Parathyroid adenoma (tissue), 2 donors: ENCODE measurements around the gene NSMF.

Experiments
- H2AFZ ChIP-seq: fragments of 300-600 bp; sonication (generic); one replicate; pipeline ENCODE4 v1.7.0; 2017; ENCODE audit warnings: antibody characterized with exemption, mild to moderate bottlenecking
- H3K27ac ChIP-seq: fragments of 300-600 bp; sonication (generic); one replicate; pipeline ENCODE4 v1.7.0; 2017
- H3K27me3 ChIP-seq: fragments of 300-600 bp; sonication (generic); one replicate; pipeline ENCODE4 v1.7.0; 2017; ENCODE audit warnings: low read length; ENCODE audit not compliant: control insufficient read depth, insufficient read depth
- H3K36me3 ChIP-seq: fragments of 300-600 bp; sonication (generic); one replicate; pipeline ENCODE4 v1.7.0; 2017; ENCODE audit warnings: low read length; ENCODE audit not compliant: control insufficient read depth, insufficient read depth
- H3K4me1 ChIP-seq: fragments of 300-600 bp; sonication (generic); one replicate; pipeline ENCODE4 v1.7.0; 2017; ENCODE audit warnings: control low read depth
- H3K4me2 ChIP-seq: fragments of 300-600 bp; sonication (generic); one replicate; pipeline ENCODE4 v1.7.0; 2017; ENCODE audit warnings: low read length
- H3K4me3 ChIP-seq: fragments of 300-600 bp; sonication (generic); one replicate; pipeline ENCODE4 v1.7.0; 2017; ENCODE audit warnings: low read depth, low read length
- H3K79me2 ChIP-seq: fragments of 300-600 bp; sonication (generic); one replicate; pipeline ENCODE4 v1.7.0; 2017; ENCODE audit warnings: control low read depth
- H3K9ac ChIP-seq: fragments of 300-600 bp; sonication (generic); one replicate; pipeline ENCODE4 v1.7.0; 2017; ENCODE audit warnings: mild to moderate bottlenecking
- H3K9me3 ChIP-seq: fragments of 300-600 bp; sonication (generic); one replicate; pipeline ENCODE4 v1.7.0; 2017; ENCODE audit warnings: low read length; ENCODE audit not compliant: control insufficient read depth
- CTCF ChIP-seq: fragments of 300-600 bp; sonication (generic); IDR thresholded peaks from one replicate; pipeline ENCODE4 v1.7.0; 2017; ENCODE audit warnings: antibody characterized with exemption, mild to moderate bottlenecking
- donor health status: primary hyperparathyroidism.

The NSMF gene

GRCh38 chr9:137461316-137461662 lies 2.2 kb upstream of the NSMF start:
- H3K9ac ChIP-seq: no peak overlapping the region
- H3K4me2 ChIP-seq: no peak overlapping the region
- no peaks in the 10 kb centered on the region for H3K36me3 ChIP-seq
- TF ChIP-seq CTCF: no peak
- H3K4me3 ChIP-seq: no peak overlapping the region
- no peaks in the 10 kb centered on the region for H3K4me1 ChIP-seq
- H3K79me2 ChIP-seq: no peaks in the 10 kb centered on the region
- no peaks in the 10 kb centered on the region for H3K9me3 ChIP-seq
- no peak overlapping the region for H3K27ac ChIP-seq
- H2AFZ ChIP-seq: no peak overlapping the region
- H3K27me3 ChIP-seq: no peaks in the 10 kb centered on the region

- Histone ChIP-seq H3K9ac (no peak overlapping the region), H3K79me2 (no peaks in the 10 kb centered on the region), H3K36me3 (no peaks in the 10 kb centered on the region), H3K27me3 (no peaks in the 10 kb centered on the region), H3K4me3 (no peak overlapping the region), H3K4me1 (no peaks in the 10 kb centered on the region), H3K27ac (no peak overlapping the region), H3K4me2 (no peak overlapping the region), H3K9me3 (no peaks in the 10 kb centered on the region), H2AFZ (no peak overlapping the region)
- no peak for TF ChIP-seq CTCF
Observed at GRCh38 chr9:137460363-137461315, 1.5 kb upstream of the NSMF start.

GRCh38 chr9:137459601-137460362 lies 648 bp upstream of the NSMF start:
- Histone ChIP-seq H3K9me3 (no peaks in the 10 kb centered on the region), H2AFZ (peak overlapping the region; percentile 94), H3K4me1 (no peaks in the 10 kb centered on the region), H3K36me3 (no peaks in the 10 kb centered on the region), H3K4me2 (peak overlapping the region; percentile 82), H3K79me2 (no peaks in the 10 kb centered on the region), H3K4me3 (peak overlapping the region; percentile 56), H3K27ac (no peak overlapping the region), H3K27me3 (no peaks in the 10 kb centered on the region), H3K9ac (peak overlapping the region; percentile 11)
- TF ChIP-seq CTCF: no peak

GRCh38 chr9:137458194-137459151 lies 661 bp downstream of the NSMF start:
- peak overlapping the region; percentile 73 for H2AFZ ChIP-seq
- H3K9me3 ChIP-seq: no peaks in the 10 kb centered on the region
- H3K4me2 ChIP-seq: peak overlapping the region; percentile 91
- H3K27ac ChIP-seq: no peak overlapping the region
- no peaks in the 10 kb centered on the region for H3K4me1 ChIP-seq
- H3K79me2 ChIP-seq: no peaks in the 10 kb centered on the region
- no peak for TF ChIP-seq CTCF
- H3K27me3 ChIP-seq: no peaks in the 10 kb centered on the region
- H3K9ac ChIP-seq: no peak overlapping the region
- H3K4me3 ChIP-seq: peak overlapping the region; percentile 52
- H3K36me3 ChIP-seq: no peaks in the 10 kb centered on the region
